Suprapubic skin (tissue), 4 donors: ENCODE measurements around the gene NKX3-2.

ENCODE experiments used
- CTCF ChIP-seq, 2 donors: fragments of 200-600 bp in 1 of 2; fragments of 450-650 bp in 1 of 2; sonication (generic) in 1 of 2; IDR thresholded peaks; one replicate each; pipeline ENCODE4 v1.5.1; 2016 to 2019; ENCODE audit warnings: antibody characterized with exemption in 2 of 2, mild to moderate bottlenecking in 1 of 2, moderate library complexity in 1 of 2
- EP300 ChIP-seq: sonication (generic); formaldehyde crosslinking; IDR thresholded peaks from one replicate; pipeline ENCODE4 v1.6.1; 2017; ENCODE audit warnings: antibody characterized with exemption
- POLR2A ChIP-seq, 2 donors: fragments of 450-650 bp; IDR thresholded peaks; one replicate each; pipeline ENCODE4 v1.6.1; 2017; ENCODE audit warnings: antibody characterized with exemption in 2 of 2, mild to moderate bottlenecking in 2 of 2, moderate library complexity in 2 of 2
- POLR2AphosphoS5 ChIP-seq, 3 donors: sonication (generic); formaldehyde crosslinking; IDR thresholded peaks; one replicate each; pipeline ENCODE4 v1.6.1; 2017; ENCODE audit warnings: antibody characterized with exemption in 3 of 3

GRCh38 chr4:13535708-13536361, 8.5 kb downstream of the NKX3-2 start:
- TF ChIP-seq EP300 (no peak), CTCF (IDR thresholded peaks at IDR 0.05) (no peak), POLR2A (IDR thresholded peaks at IDR 0.05) (no peak), POLR2AphosphoS5 (IDR thresholded peaks at IDR 0.05) (no peak)
